A549 (cell line): Measurements from ENCODE around the gene RHBDL1.

ENCODE experiments used
- BHLHE40 ChIP-seq: IDR thresholded peaks from 2 replicates; pipeline ENCODE4 v1.6.1; 2012; ENCODE audit warnings: low read depth, low read length, inconsistent platforms
- CBX2 ChIP-seq: fragments of 200-600 bp; sonication (generic); IDR thresholded peaks from 2 replicates; pipeline ENCODE4 v1.6.1; 2016; ENCODE audit warnings: low read depth, mild to moderate bottlenecking, borderline replicate concordance
- CBX8 ChIP-seq: fragments of 200-600 bp; sonication (generic); IDR thresholded peaks from 2 replicates; pipeline ENCODE4 v1.6.1; 2016
- ESRRA ChIP-seq: fragments of 150-350 bp; IDR thresholded peaks from 2 replicates; pipeline ENCODE4 v1.6.1; 2014; ENCODE audit warnings: mild to moderate bottlenecking, low read length, borderline replicate concordance
- MAFK ChIP-seq: fragments of 450-650 bp; IDR thresholded peaks from 2 replicates; pipeline ENCODE4 v1.6.1; 2014; ENCODE audit not compliant: partially characterized antibody
- POLR2A ChIP-seq: IDR thresholded peaks from 2 replicates; pipeline ENCODE4 v1.6.1; 2012; ENCODE audit warnings: mild to moderate bottlenecking, low read length
- ZFP36 ChIP-seq: fragments of 450-650 bp; IDR thresholded peaks from 2 replicates; pipeline ENCODE4 v1.6.1; 2014; ENCODE audit warnings: borderline replicate concordance; ENCODE audit not compliant: partially characterized antibody
- TF ChIP-seq, protein P1 (sequence below): fragments of >200 bp; sonication (Bioruptor Twin); formaldehyde crosslinking; IDR thresholded peaks from 3 replicates; pipeline ENCODE4 v1.5.1; 2016

- TF ChIP-seq, protein P1, sequence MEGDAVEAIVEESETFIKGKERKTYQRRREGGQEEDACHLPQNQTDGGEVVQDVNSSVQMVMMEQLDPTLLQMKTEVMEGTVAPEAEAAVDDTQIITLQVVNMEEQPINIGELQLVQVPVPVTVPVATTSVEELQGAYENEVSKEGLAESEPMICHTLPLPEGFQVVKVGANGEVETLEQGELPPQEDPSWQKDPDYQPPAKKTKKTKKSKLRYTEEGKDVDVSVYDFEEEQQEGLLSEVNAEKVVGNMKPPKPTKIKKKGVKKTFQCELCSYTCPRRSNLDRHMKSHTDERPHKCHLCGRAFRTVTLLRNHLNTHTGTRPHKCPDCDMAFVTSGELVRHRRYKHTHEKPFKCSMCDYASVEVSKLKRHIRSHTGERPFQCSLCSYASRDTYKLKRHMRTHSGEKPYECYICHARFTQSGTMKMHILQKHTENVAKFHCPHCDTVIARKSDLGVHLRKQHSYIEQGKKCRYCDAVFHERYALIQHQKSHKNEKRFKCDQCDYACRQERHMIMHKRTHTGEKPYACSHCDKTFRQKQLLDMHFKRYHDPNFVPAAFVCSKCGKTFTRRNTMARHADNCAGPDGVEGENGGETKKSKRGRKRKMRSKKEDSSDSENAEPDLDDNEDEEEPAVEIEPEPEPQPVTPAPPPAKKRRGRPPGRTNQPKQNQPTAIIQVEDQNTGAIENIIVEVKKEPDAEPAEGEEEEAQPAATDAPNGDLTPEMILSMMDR = no peak
- TF ChIP-seq CBX8 = no peak
- TF ChIP-seq CBX2 = no peak
- no peak for TF ChIP-seq BHLHE40
- no peak for TF ChIP-seq ZFP36
- TF ChIP-seq POLR2A = no peak
- no peak for TF ChIP-seq ESRRA
- TF ChIP-seq MAFK = no peak
These were observed 47.8 kb upstream of the RHBDL1 start for GRCh38 chr16:627454-628239.
